H1 (cell line): Measurements from ENCODE around the gene WNT8B. TPM values are rescaled to one million over a fixed set of nuclear protein-coding genes. Genes with fewer than 3 reads are reported as not detected.

Source experiments
- CTCF ChIA-PET: fragments of 300-600 bp; sonication (Branson Sonifier 250); formaldehyde crosslinking; loops from one replicate; lab custom pipeline; 2021; ENCODE audit not compliant: partially characterized antibody; lab: Charles Lee
- POLR2A ChIA-PET: fragments of 300-600 bp; sonication (Branson Sonifier 250); formaldehyde crosslinking; loops from one replicate; lab custom pipeline; 2021; ENCODE audit warnings: inconsistent platforms; ENCODE audit not compliant: partially characterized antibody; lab: Charles Lee
- DNase-seq, 2 experiments: peaks; one replicate each; pipeline versions ENCODE4 v3.0.0 to v3.0.0-alpha.2; 2010 to 2022; ENCODE audit warnings: low spot score in 2 of 2, low read depth in 1 of 2, mixed read lengths in 1 of 2
- FAIRE-seq: peaks from 2 replicates; lab custom pipeline; 2011; peaks lifted over from hg19 to GRCh38; lab: Jason Lieb, UNC
- H2AFZ ChIP-seq: 2 replicates; pipeline ENCODE4 v1.8.1; 2012; ENCODE audit warnings: low read length, inconsistent platforms
- H2AK5ac ChIP-seq: 2 replicates; pipeline ENCODE4 v1.6.1; 2013; ENCODE audit warnings: low read depth, low read length
- H2BK120ac ChIP-seq: replicated peaks from 2 replicates; pipeline ENCODE3; 2013; ENCODE audit warnings: low read depth, low read length, inconsistent platforms
- H2BK12ac ChIP-seq: 2 replicates; pipeline ENCODE4 v1.6.1; 2013; ENCODE audit warnings: low read depth, low read length
- H2BK15ac ChIP-seq: 2 replicates; pipeline ENCODE4 v1.6.1; 2013; ENCODE audit warnings: low read length
- H2BK20ac ChIP-seq: 2 replicates; pipeline ENCODE4 v1.6.1; 2013; ENCODE audit warnings: low read length
- H2BK5ac ChIP-seq: 2 replicates; pipeline ENCODE4 v1.6.1; 2013; ENCODE audit warnings: low read depth, low read length
- H3K14ac ChIP-seq: 2 replicates; pipeline ENCODE4 v1.6.1; 2013; ENCODE audit warnings: inconsistent platforms; ENCODE audit not compliant: insufficient read length
- H3K18ac ChIP-seq: 2 replicates; pipeline ENCODE4 v1.6.1; 2013; ENCODE audit warnings: low read length; ENCODE audit errors: extremely low read depth
- H3K23ac ChIP-seq: 2 replicates; pipeline ENCODE4 v1.6.1; 2013; ENCODE audit warnings: inconsistent platforms; ENCODE audit not compliant: insufficient read length
- H3K23me2 ChIP-seq: 2 replicates; pipeline ENCODE4 v1.6.1; 2013; ENCODE audit warnings: low read depth, low read length
- H3K27ac ChIP-seq: 2 replicates; pipeline ENCODE4 v1.6.1; 2011; ENCODE audit warnings: low read depth, low read length, inconsistent platforms
- H3K27me3 ChIP-seq, 4 experiments: replicated peaks in 1 of 4; 1 replicate in 1 of 4; 2 replicates in 3 of 4; pipeline versions ENCODE4 v1.6.1 to v1.8.1; 2011 to 2013; ENCODE audit warnings: low read length in 3 of 4, mild to moderate bottlenecking in 3 of 4, inconsistent platforms in 2 of 4, mixed read lengths in 2 of 4, moderate library complexity in 1 of 4; ENCODE audit not compliant: control insufficient read depth in 3 of 4, insufficient read depth in 3 of 4; ENCODE audit errors: extremely low read depth in 1 of 4
- H3K36me3 ChIP-seq, 4 experiments: 2 replicates each; pipeline versions ENCODE4 v1.6.1 to v1.8.1; 2011 to 2013; ENCODE audit warnings: mild to moderate bottlenecking in 4 of 4, low read length in 3 of 4, moderate library complexity in 2 of 4, control low read depth in 1 of 4, inconsistent platforms in 1 of 4; ENCODE audit not compliant: insufficient read depth in 4 of 4, control insufficient read depth in 2 of 4
- H3K4ac ChIP-seq: replicated peaks from 2 replicates; pipeline ENCODE3; 2013; ENCODE audit warnings: low read length, low read depth, mixed read lengths, inconsistent platforms; ENCODE audit not compliant: insufficient read length
- H3K4me1 ChIP-seq, 4 experiments: replicated peaks in 1 of 4; 1 replicate in 1 of 4; 2 replicates in 3 of 4; pipeline versions ENCODE4 v1.6.1 to v1.8.1; 2011 to 2013; ENCODE audit warnings: low read length in 3 of 4, inconsistent platforms in 2 of 4, mixed read lengths in 1 of 4; ENCODE audit not compliant: insufficient read depth in 4 of 4, control insufficient read depth in 3 of 4
- H3K4me2 ChIP-seq, 2 experiments: 2 replicates each; pipeline versions ENCODE4 v1.6.1 to v1.8.1; 2011 to 2013; ENCODE audit warnings: low read depth in 2 of 2, low read length in 2 of 2, control low read depth in 1 of 2, inconsistent platforms in 1 of 2, mild to moderate bottlenecking in 1 of 2; ENCODE audit not compliant: insufficient read depth in 1 of 2
- H3K4me3 ChIP-seq, 4 experiments: fragments of 200-600, 300-600 bp in 1 of 4; sonication (generic), shearing (Covaris generic), sonication (Bioruptor Twin) in 1 of 4; 2 replicates each; pipeline versions ENCODE4 v1.5.1 to v1.8.1; 2011 to 2016; ENCODE audit warnings: low read length in 4 of 4, low read depth in 3 of 4, control low read depth in 2 of 4, inconsistent platforms in 2 of 4, mild to moderate bottlenecking in 2 of 4, mixed read lengths in 1 of 4, moderate library complexity in 1 of 4; ENCODE audit not compliant: insufficient read depth in 2 of 4; ENCODE audit errors: extremely low read depth in 1 of 4
- H3K56ac ChIP-seq: replicated peaks from 2 replicates; pipeline ENCODE3; 2013; ENCODE audit warnings: low read depth, mild to moderate bottlenecking, mixed read lengths, low read length, inconsistent platforms; ENCODE audit not compliant: insufficient read length
- H3K79me1 ChIP-seq: 2 replicates; pipeline ENCODE4 v1.6.1; 2013; ENCODE audit warnings: low read depth, low read length, control low read depth
- H3K79me2 ChIP-seq, 2 experiments: 2 replicates each; pipeline versions ENCODE4 v1.6.1 to v1.8.1; 2012 to 2013; ENCODE audit warnings: low read length in 2 of 2, mild to moderate bottlenecking in 2 of 2, inconsistent platforms in 1 of 2; ENCODE audit not compliant: insufficient read depth in 2 of 2, control insufficient read depth in 1 of 2
- H3K9ac ChIP-seq, 4 experiments: replicated peaks in 1 of 4; 1 replicate in 1 of 4; 2 replicates in 3 of 4; pipeline versions ENCODE4 v1.6.1 to v1.8.1; 2011 to 2013; ENCODE audit warnings: low read depth in 3 of 4, low read length in 3 of 4, control low read depth in 2 of 4, mild to moderate bottlenecking in 2 of 4, moderate library complexity in 2 of 4, inconsistent platforms in 1 of 4; ENCODE audit errors: extremely low read depth in 1 of 4
- H3K9me3 ChIP-seq, 2 experiments: 2 replicates each; pipeline versions ENCODE4 v1.6.1 to v1.8.1; 2012 to 2013; ENCODE audit warnings: mild to moderate bottlenecking in 2 of 2, moderate library complexity in 2 of 2, control low read depth in 1 of 2, inconsistent platforms in 1 of 2, low read depth in 1 of 2, low read length in 1 of 2, mixed read lengths in 1 of 2; ENCODE audit not compliant: insufficient read depth in 2 of 2
- H4K20me1 ChIP-seq, 2 experiments: replicated peaks in 1 of 2; 2 replicates each; pipeline versions ENCODE3 to v1.8.1; 2011 to 2013; ENCODE audit warnings: inconsistent platforms in 2 of 2, low read length in 2 of 2, mild to moderate bottlenecking in 1 of 2; ENCODE audit not compliant: insufficient read depth in 2 of 2, control insufficient read depth in 1 of 2
- H4K5ac ChIP-seq: 2 replicates; pipeline ENCODE4 v1.6.1; 2013; ENCODE audit warnings: low read length, low read depth, mixed read lengths, inconsistent platforms; ENCODE audit not compliant: insufficient read length
- H4K8ac ChIP-seq: 2 replicates; pipeline ENCODE4 v1.8.0; 2013; ENCODE audit warnings: mild to moderate bottlenecking, moderate library complexity, low read length, inconsistent platforms; ENCODE audit not compliant: insufficient read depth; ENCODE audit errors: extremely low read depth
- H4K91ac ChIP-seq: replicated peaks from 2 replicates; pipeline ENCODE3; 2013; ENCODE audit warnings: low read length, mixed read lengths, inconsistent platforms; ENCODE audit not compliant: insufficient read length
- ATF2 ChIP-seq: IDR thresholded peaks from 2 replicates; pipeline ENCODE4 v1.6.1; 2012; ENCODE audit warnings: low read length, inconsistent platforms
- ATF3 ChIP-seq: IDR thresholded peaks from 2 replicates; pipeline ENCODE4 v1.6.1; 2011; ENCODE audit warnings: low read depth, mild to moderate bottlenecking, low read length; ENCODE audit not compliant: insufficient read depth
- CHD1 ChIP-seq: IDR thresholded peaks from 2 replicates; pipeline ENCODE4 v1.6.1; 2012; ENCODE audit warnings: low read depth, low read length, improper control_type of control experiment
- FOSL1 ChIP-seq: IDR thresholded peaks from 2 replicates; pipeline ENCODE4 v1.6.1; 2011; ENCODE audit warnings: mild to moderate bottlenecking, low read depth, low read length, moderate library complexity; ENCODE audit not compliant: insufficient read depth
- KDM1A ChIP-seq: fragments of 200-600, 300-600 bp; sonication (generic); IDR thresholded peaks from 2 replicates; pipeline ENCODE4 v1.7.1; 2016; ENCODE audit warnings: mild to moderate bottlenecking, low read length, borderline replicate concordance
- NANOG ChIP-seq: IDR thresholded peaks from 2 replicates; pipeline ENCODE4 v1.6.1; 2011; ENCODE audit warnings: low read length, low read depth, mild to moderate bottlenecking, inconsistent platforms; ENCODE audit not compliant: insufficient read depth, poor library complexity, severe bottlenecking
- PHF8 ChIP-seq: fragments of 200-600 bp; sonication (generic); conservative IDR thresholded peaks from 2 replicates; pipeline ENCODE4 v1.7.1; 2012; ENCODE audit warnings: low read depth, mild to moderate bottlenecking, inconsistent platforms, low read length, moderate library complexity
- SIRT6 ChIP-seq: IDR thresholded peaks from one replicate; pipeline ENCODE4 v1.7.1; 2012; ENCODE audit warnings: low read length, inconsistent platforms
- SP1 ChIP-seq: IDR thresholded peaks from 2 replicates; pipeline ENCODE4 v1.6.1; 2011; ENCODE audit warnings: low read depth, low read length
- SP2 ChIP-seq: IDR thresholded peaks from 2 replicates; pipeline ENCODE4 v1.6.1; 2012; ENCODE audit warnings: mild to moderate bottlenecking, low read length, inconsistent platforms
- TAF7 ChIP-seq: optimal IDR thresholded peaks from 2 replicates; pipeline ENCODE3; 2011; ENCODE audit warnings: low read depth, mild to moderate bottlenecking, inconsistent platforms, low read length, moderate library complexity, borderline replicate concordance
- polyA plus RNA-seq, 7 experiments: library from polyadenylated mRNA; depleted of rRNA in 3 of 7; stranded (reverse) in 5 of 7; unstranded in 2 of 7; fragments of >200 nt in 5 of 7; fragments of 200-250 nt in 2 of 7; gene quantifications; 1 replicate in 5 of 7; 2 replicates in 1 of 7; 4 replicates in 1 of 7; pipeline versions ENCODE4 v1.2.1 to v1.2.3, GENCODE V29; 2011 to 2013; ENCODE audit warnings: missing spikeins in 2 of 7, mixed read lengths in 2 of 7
- total RNA-seq: library from RNA; stranded (reverse); fragmentation: NEBNext Ultra II Directional; extraction: Animal tissue kit (Norgen Biotek cat#: 25700); gene quantifications from 2 replicates; pipeline ENCODE4 v1.2.1, GENCODE V29; 2021

The WNT8B gene
- total and polyA plus RNA-seq, 2 of the 8 experiments (the other 6 are each of a cell fraction or from before 2014, with no cell fraction given) = 0.20 to 0.67 TPM

- Histone ChIP-seq H3K23me2 (no peaks in the 10 kb centered on the region; the same call in 1 of the 2 replicates), H3K23ac (no peak overlapping the region), H3K27ac (no peak overlapping the region), H3K4ac (no peak overlapping the region), H4K20me1 (no peaks in the 10 kb centered on the region), H3K27me3 (peaks cover 2 to 28% (median 6%) of the 10 kb centered on the region in 4 experiments; a peak in 5 of 7 replicates), H3K36me3 (no peaks in the 10 kb centered on the region), H3K56ac (no peak overlapping the region), H3K79me1 (no peaks in the 10 kb centered on the region), H3K4me1 (no peaks in the 10 kb centered on the region), H4K5ac (no peak overlapping the region), H4K91ac (no peak overlapping the region), H4K8ac (no peak overlapping the region), H3K9me3 (no peaks in the 10 kb centered on the region), H2BK5ac (no peak overlapping the region), H3K79me2 (no peaks in the 10 kb centered on the region), H2BK15ac (no peak overlapping the region), H3K14ac (no peak overlapping the region), H3K4me3 (no peak overlapping the region), H2AFZ (no peak overlapping the region), H3K18ac (no peak overlapping the region), H2BK12ac (no peak overlapping the region), H2BK20ac (no peak overlapping the region), H2AK5ac (no peak overlapping the region), H3K4me2 (no peak overlapping the region), H3K9ac (no peak overlapping the region), H2BK120ac (no peak overlapping the region)
- CTCF ChIA-PET = interaction anchor here (0.7 to 11.2 kb wide), 7 partner anchors 9 to 67 kb away, joined by 3 to 163 read pairs (median 10); partner anchors contain the start of gene SEC31B
- POLR2A ChIA-PET = interaction anchor here (1.0 to 2.0 kb wide), 2 partner anchors 13 to 25 kb away, joined by 3 to 5 read pairs; no protein-coding TSS in a partner anchor
- no peak for DNase-seq
- no peak for FAIRE-seq
- TF ChIP-seq PHF8 (no peak), SP2 (no peak), TAF7 (no peak), SIRT6 (no peak), CHD1 (no peak), KDM1A (no peak), ATF2 (no peak), NANOG (no peak), SP1 (no peak), ATF3 (no peak), FOSL1 (no peak)
Observed at GRCh38 chr10:100501423-100501822, 38.6 kb downstream of the WNT8B start.
